ENCODE data around the gene C11orf52.

- no peak for TF ChIP-seq PTBP1 (IDR thresholded peaks at IDR 0.05; ENCODE audit: low read depth, low read length, poor library complexity, severe bottlenecking)
- no peak for TF ChIP-seq ZXDC (CRISPR knock-in tag; IDR thresholded peaks at IDR 0.05)
- no peak for TF ChIP-seq MAFK (conservative IDR thresholded peaks at IDR 0.05 in 1 of 2, IDR thresholded peaks at IDR 0.05 in 1 of 2; ENCODE audit: low read length in 2 of 2)
- TF ChIP-seq IKZF5 (CRISPR knock-in tag; IDR thresholded peaks at IDR 0.05): no peak
- TF ChIP-seq MAZ (IDR thresholded peaks at IDR 0.05; ENCODE audit: borderline replicate concordance, low read depth, low read length): no peak
- no peak for TF ChIP-seq MAZ (CRISPR knock-in tag; IDR thresholded peaks at IDR 0.05; ENCODE audit: low read depth)
- TF ChIP-seq, protein P1, sequence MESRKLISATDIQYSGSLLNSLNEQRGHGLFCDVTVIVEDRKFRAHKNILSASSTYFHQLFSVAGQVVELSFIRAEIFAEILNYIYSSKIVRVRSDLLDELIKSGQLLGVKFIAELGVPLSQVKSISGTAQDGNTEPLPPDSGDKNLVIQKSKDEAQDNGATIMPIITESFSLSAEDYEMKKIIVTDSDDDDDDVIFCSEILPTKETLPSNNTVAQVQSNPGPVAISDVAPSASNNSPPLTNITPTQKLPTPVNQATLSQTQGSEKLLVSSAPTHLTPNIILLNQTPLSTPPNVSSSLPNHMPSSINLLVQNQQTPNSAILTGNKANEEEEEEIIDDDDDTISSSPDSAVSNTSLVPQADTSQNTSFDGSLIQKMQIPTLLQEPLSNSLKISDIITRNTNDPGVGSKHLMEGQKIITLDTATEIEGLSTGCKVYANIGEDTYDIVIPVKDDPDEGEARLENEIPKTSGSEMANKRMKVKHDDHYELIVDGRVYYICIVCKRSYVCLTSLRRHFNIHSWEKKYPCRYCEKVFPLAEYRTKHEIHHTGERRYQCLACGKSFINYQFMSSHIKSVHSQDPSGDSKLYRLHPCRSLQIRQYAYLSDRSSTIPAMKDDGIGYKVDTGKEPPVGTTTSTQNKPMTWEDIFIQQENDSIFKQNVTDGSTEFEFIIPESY (CRISPR knock-in tag; IDR thresholded peaks at IDR 0.05): no peak
- no peak for TF ChIP-seq CTCF (CRISPR knock-in tag; IDR thresholded peaks at IDR 0.05)
- no peak for TF ChIP-seq NFE2 (CRISPR knock-in tag; IDR thresholded peaks at IDR 0.05)
- no peak for TF ChIP-seq ZNF331 (CRISPR knock-in tag; IDR thresholded peaks at IDR 0.05)
- TF ChIP-seq POLR2AphosphoS5 (IDR thresholded peaks at IDR 0.05; ENCODE audit: low read depth, low read length): no peak
- no peak for TF ChIP-seq FOXM1 (CRISPR knock-in tag; IDR thresholded peaks at IDR 0.05)
- no peak for TF ChIP-seq ZNF543 (CRISPR knock-in tag; IDR thresholded peaks at IDR 0.05)
Observed at GRCh38 chr11:111917312-111917711, 1.4 kb upstream of the C11orf52 start.
